HL-60 (cell line): ENCODE results near the gene ZNF827.
A peak's percentile ranks its signal among the peaks of the same experiment; 100 is the strongest.

Experiments
- DNase-seq, 2 experiments: peaks; one replicate each; pipeline ENCODE4 v3.0.0-alpha.2; 2010 to 2020; ENCODE audit warnings: low read depth in 1 of 2, low spot score in 1 of 2
- H3K27ac ChIP-seq: fragments of 250-450 bp; sonication (Bioruptor Pico); replicated peaks from 2 replicates; pipeline ENCODE4 v1.5.1; 2020; ENCODE audit warnings: mild to moderate bottlenecking, moderate library complexity
- H3K27me3 ChIP-seq: fragments of 250-450 bp; sonication (Bioruptor Pico); 2 replicates; pipeline ENCODE4 v1.5.1; 2021; ENCODE audit warnings: mild to moderate bottlenecking, moderate library complexity; ENCODE audit not compliant: insufficient read depth, poor library complexity, severe bottlenecking
- H3K4me3 ChIP-seq: replicated peaks from 2 replicates; pipeline ENCODE4 v1.5.1; 2011; ENCODE audit warnings: mild to moderate bottlenecking, control low read depth, low read length; ENCODE audit not compliant: insufficient read depth
- GABPA ChIP-seq: IDR thresholded peaks from 2 replicates; pipeline ENCODE4 v1.6.1; 2012; ENCODE audit warnings: low read depth
- POLR2AphosphoS5 ChIP-seq: IDR thresholded peaks from 2 replicates; pipeline ENCODE4 v1.6.1; 2012; ENCODE audit warnings: low read depth
- SPI1 ChIP-seq: IDR thresholded peaks from 2 replicates; pipeline ENCODE4 v1.6.1; 2012; ENCODE audit warnings: low read depth, mild to moderate bottlenecking, borderline replicate concordance
- TF ChIP-seq, protein P1 (sequence below): IDR thresholded peaks from 2 replicates; pipeline ENCODE4 v1.6.1; 2012; ENCODE audit warnings: low read depth; ENCODE audit not compliant: insufficient replicate concordance
- TF ChIP-seq, protein P2 (sequence below): IDR thresholded peaks from one replicate; pipeline ENCODE4 v1.5.1; 2011; ENCODE audit warnings: low read length, control low read depth, inconsistent platforms; ENCODE audit not compliant: insufficient read depth

Gene ZNF827

DNA sequence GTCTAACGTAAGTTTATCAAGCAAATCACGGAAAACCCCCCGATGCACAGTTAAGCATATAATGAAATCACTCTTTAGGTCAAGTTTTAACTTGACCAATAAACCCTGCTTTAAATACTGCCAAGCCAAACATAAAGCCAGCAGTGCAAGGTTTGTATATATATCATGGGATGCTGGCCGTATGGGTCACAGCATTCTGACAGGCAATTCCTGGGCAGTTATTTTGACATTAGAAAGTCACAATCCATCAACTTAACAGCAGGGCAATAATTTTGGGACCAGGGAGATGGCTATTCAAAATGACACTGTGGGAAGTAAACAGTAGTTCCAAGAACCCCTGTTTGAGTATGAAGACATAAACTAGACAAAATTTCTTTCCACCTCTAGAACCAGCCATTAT, 116.9 kb downstream of the ZNF827 start:
- no peak overlapping the region for H3K27ac ChIP-seq
- TF ChIP-seq, protein P1, sequence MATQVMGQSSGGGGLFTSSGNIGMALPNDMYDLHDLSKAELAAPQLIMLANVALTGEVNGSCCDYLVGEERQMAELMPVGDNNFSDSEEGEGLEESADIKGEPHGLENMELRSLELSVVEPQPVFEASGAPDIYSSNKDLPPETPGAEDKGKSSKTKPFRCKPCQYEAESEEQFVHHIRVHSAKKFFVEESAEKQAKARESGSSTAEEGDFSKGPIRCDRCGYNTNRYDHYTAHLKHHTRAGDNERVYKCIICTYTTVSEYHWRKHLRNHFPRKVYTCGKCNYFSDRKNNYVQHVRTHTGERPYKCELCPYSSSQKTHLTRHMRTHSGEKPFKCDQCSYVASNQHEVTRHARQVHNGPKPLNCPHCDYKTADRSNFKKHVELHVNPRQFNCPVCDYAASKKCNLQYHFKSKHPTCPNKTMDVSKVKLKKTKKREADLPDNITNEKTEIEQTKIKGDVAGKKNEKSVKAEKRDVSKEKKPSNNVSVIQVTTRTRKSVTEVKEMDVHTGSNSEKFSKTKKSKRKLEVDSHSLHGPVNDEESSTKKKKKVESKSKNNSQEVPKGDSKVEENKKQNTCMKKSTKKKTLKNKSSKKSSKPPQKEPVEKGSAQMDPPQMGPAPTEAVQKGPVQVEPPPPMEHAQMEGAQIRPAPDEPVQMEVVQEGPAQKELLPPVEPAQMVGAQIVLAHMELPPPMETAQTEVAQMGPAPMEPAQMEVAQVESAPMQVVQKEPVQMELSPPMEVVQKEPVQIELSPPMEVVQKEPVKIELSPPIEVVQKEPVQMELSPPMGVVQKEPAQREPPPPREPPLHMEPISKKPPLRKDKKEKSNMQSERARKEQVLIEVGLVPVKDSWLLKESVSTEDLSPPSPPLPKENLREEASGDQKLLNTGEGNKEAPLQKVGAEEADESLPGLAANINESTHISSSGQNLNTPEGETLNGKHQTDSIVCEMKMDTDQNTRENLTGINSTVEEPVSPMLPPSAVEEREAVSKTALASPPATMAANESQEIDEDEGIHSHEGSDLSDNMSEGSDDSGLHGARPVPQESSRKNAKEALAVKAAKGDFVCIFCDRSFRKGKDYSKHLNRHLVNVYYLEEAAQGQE: no peak
- TF ChIP-seq, protein P2, sequence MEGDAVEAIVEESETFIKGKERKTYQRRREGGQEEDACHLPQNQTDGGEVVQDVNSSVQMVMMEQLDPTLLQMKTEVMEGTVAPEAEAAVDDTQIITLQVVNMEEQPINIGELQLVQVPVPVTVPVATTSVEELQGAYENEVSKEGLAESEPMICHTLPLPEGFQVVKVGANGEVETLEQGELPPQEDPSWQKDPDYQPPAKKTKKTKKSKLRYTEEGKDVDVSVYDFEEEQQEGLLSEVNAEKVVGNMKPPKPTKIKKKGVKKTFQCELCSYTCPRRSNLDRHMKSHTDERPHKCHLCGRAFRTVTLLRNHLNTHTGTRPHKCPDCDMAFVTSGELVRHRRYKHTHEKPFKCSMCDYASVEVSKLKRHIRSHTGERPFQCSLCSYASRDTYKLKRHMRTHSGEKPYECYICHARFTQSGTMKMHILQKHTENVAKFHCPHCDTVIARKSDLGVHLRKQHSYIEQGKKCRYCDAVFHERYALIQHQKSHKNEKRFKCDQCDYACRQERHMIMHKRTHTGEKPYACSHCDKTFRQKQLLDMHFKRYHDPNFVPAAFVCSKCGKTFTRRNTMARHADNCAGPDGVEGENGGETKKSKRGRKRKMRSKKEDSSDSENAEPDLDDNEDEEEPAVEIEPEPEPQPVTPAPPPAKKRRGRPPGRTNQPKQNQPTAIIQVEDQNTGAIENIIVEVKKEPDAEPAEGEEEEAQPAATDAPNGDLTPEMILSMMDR: no peak
- TF ChIP-seq POLR2AphosphoS5: no peak
- TF ChIP-seq SPI1: no peak
- TF ChIP-seq GABPA: no peak
- no peak overlapping the region for H3K4me3 ChIP-seq
- no peak for DNase-seq
- H3K27me3 ChIP-seq: no peaks in the 10 kb centered on the region

DNA sequence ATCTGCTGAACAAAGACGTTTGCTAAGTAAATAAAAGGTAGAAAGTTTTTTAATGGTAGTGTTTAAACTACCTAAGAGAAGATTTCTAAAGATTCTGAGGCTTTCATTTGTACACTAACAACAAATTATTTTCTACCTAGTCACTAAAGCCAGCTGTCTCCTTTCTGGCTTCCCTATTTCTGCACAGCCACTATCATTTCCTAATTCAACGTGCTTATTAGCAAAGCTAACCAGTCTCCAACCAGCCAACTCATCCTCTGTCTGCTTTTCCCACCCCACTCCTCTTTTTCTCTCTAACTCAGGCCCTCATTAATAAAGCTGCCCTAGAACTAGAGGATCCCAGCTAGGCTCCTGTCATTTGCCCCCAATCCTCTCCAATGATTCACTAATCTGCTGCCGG, 118.2 kb downstream of the ZNF827 start:
- Histone ChIP-seq H3K27me3 (no peaks in the 10 kb centered on the region), H3K27ac (no peak overlapping the region), H3K4me3 (no peak overlapping the region)
- peak in 1 of 2 experiments; percentile 20 for DNase-seq
- TF ChIP-seq SPI1 (peak; percentile 83), GABPA (no peak)

DNA sequence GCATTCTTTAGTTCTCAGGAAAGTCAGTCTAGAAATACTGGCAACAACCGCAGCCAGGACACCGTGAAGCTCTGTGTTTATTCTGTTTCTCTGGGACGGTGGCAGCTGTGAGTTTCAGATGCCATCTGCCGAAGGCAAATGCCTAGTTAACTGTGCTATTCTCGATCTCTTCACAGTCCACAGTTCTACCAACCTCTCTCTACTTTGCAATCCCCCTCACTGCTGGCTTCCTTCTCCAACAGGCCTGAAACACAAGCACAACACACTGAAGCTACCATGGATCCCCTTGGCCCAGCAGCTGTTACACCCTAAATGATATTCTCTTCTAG, 118.8 kb downstream of the ZNF827 start:
- H3K4me3 ChIP-seq: no peak overlapping the region
- DNase-seq: no peak
- TF ChIP-seq POLR2AphosphoS5: no peak
- TF ChIP-seq, protein P1: no peak
- TF ChIP-seq GABPA: no peak
- TF ChIP-seq SPI1: no peak
- TF ChIP-seq, protein P2: no peak

DNA sequence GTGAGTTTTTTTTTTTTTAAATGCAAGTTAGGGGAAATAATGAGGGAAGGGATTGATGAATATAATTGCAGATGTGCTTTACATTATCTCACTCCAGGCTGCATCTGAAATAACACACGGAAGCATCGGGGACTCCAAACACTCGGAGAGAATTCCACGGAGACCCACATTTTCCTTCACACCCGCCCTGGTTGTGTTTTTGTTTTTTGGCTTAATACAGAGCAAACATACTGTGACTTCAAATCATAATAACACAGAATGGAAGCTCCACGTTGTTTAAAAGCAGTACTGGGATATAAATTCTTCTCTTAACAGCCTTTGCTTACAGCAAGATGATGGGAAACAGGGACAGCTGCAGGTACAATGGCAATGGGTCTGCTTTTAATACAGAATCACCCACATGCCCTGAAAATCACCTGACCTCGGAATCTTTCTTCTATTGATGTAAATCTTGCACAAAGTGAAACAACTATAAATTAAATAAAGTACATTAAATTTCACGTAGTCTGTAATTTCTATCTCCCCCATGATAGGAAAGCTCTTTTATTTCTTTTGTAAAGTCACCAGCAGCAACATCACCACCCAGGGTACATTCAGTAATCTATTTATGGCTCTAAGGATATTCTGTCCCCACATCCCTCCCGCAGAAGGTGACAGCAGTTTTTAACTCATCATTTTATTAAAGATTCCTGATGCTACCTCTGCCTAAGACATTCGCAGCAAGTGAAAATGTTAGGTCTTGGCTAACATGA, 119.3 kb downstream of the ZNF827 start:
- TF ChIP-seq POLR2AphosphoS5 (no peak), GABPA (no peak), SPI1 (no peak)
- TF ChIP-seq, protein P2: no peak
- TF ChIP-seq, protein P1: no peak
- H3K4me3 ChIP-seq: no peak overlapping the region
- no peak for DNase-seq
- H3K27me3 ChIP-seq: no peaks in the 10 kb centered on the region
- no peak overlapping the region for H3K27ac ChIP-seq

More for the DNA sequence above, 118.8 kb downstream of the ZNF827 start:
- no peak overlapping the region for H3K27ac ChIP-seq
- no peaks in the 10 kb centered on the region for H3K27me3 ChIP-seq
